T-helper 17 cell (primary cell): ENCODE results near the gene TMEM131. TPM values are rescaled to one million over a fixed set of nuclear protein-coding genes. Genes with fewer than 3 reads are reported as not detected.
"Not testable (repeated sequence)": the region's sequence is repeated elsewhere in the genome, so short reads cannot be mapped to it uniquely, and the experiment has no call there.

Source experiments
- ATAC-seq: fragments of 150-1000 bp; cut with Tn5 transposase; 2 replicates; pipeline ENCODE4 v1.10.0; 2021; ENCODE audit warnings: mild to moderate bottlenecking, moderate library complexity
- DNase-seq, 3 donors: peaks; one replicate each; pipeline versions ENCODE4 v3.0.0 to v3.0.0-alpha.2; 2020 to 2021
- H3K9me3 ChIP-seq: one replicate; pipeline ENCODE4 v1.7.0; 2013; ENCODE audit warnings: low read length, mild to moderate bottlenecking; ENCODE audit not compliant: control insufficient read depth, poor library complexity, severe bottlenecking
- H3K27ac Mint-ChIP-seq: one replicate; pipeline ENCODE4 v1.8.0; 2022; ENCODE audit warnings: mild to moderate bottlenecking, moderate library complexity, mixed read lengths
- H3K27me3 Mint-ChIP-seq: one replicate; pipeline ENCODE4 v1.8.0; 2022; ENCODE audit warnings: mixed read lengths
- H3K36me3 Mint-ChIP-seq: one replicate; pipeline ENCODE4 v1.8.0; 2022; ENCODE audit warnings: low read depth, mixed read lengths
- H3K4me1 Mint-ChIP-seq: one replicate; pipeline ENCODE4 v1.8.0; 2022; ENCODE audit warnings: mild to moderate bottlenecking, mixed read lengths
- H3K4me3 Mint-ChIP-seq: one replicate; pipeline ENCODE4 v1.8.0; 2022; ENCODE audit warnings: mild to moderate bottlenecking, moderate library complexity, mixed read lengths
- total RNA-seq, 4 donors: library from RNA in 2 of 4; stranded (reverse) in 2 of 4; gene quantifications; one replicate each; pipeline ENCODE4 v1.2.3 and lab custom pipeline; 2022 to 2026

The TMEM131 gene
- total RNA-seq, 2 donors from 2014 or later = 41.0 to 43.2 TPM

- no peaks in the 10 kb centered on the region for H3K9me3 ChIP-seq
- ATAC-seq (no peak), DNase-seq (no peak)
- Mint-ChIP-seq H3K4me1 (peaks cover 10% of the 10 kb centered on the region), H3K27me3 (no peaks in the 10 kb centered on the region), H3K27ac (no peak overlapping the region), H3K4me3 (no peak overlapping the region), H3K36me3 (peaks cover 2% of the 10 kb centered on the region)
Observed at GRCh38 chr2:97863829-97864228, 131.9 kb downstream of the TMEM131 start.

GRCh38 chr2:97861177-97861576, 134.6 kb downstream of the TMEM131 start:
- no peaks in the 10 kb centered on the region for H3K9me3 ChIP-seq
- Mint-ChIP-seq H3K4me3 (no peak overlapping the region), H3K4me1 (peaks cover 12% of the 10 kb centered on the region), H3K27me3 (no peaks in the 10 kb centered on the region), H3K36me3 (peaks cover 1% of the 10 kb centered on the region), H3K27ac (no peak overlapping the region)
- no peak for DNase-seq
- no peak for ATAC-seq

DNA sequence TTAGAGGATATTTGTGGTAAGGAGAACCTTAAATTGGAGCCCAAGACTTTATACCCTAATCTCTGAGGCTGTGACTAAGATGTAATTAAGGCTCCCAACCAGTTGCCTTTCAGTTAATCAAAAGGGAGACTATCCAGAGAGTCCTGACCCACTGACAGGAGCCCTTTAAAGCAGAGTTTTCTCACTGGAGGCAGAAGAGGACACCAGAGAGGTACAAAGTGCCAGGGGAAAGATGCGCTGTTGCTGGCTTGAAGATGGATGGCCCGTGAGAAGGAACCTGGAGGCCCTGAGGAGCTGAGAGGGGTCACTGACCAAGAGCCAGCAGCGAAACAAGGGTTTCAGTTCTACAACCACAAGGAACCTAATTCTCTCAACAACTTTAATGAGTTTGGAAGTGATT, 137.3 kb downstream of the TMEM131 start:
- Mint-ChIP-seq H3K4me3 (no peak overlapping the region), H3K27ac (no peak overlapping the region), H3K36me3 (no peaks in the 10 kb centered on the region), H3K4me1 (peaks cover 14% of the 10 kb centered on the region), H3K27me3 (no peaks in the 10 kb centered on the region)
- H3K9me3 ChIP-seq = no peaks in the 10 kb centered on the region
- no peak for ATAC-seq
- DNase-seq = no peak

DNA sequence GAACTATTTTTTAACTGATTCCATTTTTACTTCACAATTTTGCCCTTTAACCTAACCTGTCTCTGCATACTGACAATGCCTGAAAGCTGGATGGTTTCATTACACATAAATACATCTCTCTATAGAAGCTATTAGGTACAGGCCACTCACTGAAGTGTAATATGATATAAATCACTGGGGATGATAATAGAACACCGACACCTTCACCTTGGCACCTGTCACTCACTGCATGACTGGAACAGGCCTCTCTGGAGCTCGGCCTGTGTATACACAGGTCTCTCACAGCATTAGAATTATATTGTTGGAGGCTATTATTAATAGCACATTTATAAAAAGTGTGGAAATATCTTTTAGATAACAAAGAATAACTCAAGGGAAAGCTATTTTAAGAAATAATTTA, 138.2 kb downstream of the TMEM131 start:
- H3K4me1 Mint-ChIP-seq = peaks cover 16% of the 10 kb centered on the region
- no peak for DNase-seq
- H3K27ac Mint-ChIP-seq = no peak overlapping the region
- no peaks in the 10 kb centered on the region for H3K36me3 Mint-ChIP-seq
- ATAC-seq = no peak
- H3K9me3 ChIP-seq = no peaks in the 10 kb centered on the region
- H3K4me3 Mint-ChIP-seq = no peak overlapping the region
- H3K27me3 Mint-ChIP-seq = no peaks in the 10 kb centered on the region

DNA sequence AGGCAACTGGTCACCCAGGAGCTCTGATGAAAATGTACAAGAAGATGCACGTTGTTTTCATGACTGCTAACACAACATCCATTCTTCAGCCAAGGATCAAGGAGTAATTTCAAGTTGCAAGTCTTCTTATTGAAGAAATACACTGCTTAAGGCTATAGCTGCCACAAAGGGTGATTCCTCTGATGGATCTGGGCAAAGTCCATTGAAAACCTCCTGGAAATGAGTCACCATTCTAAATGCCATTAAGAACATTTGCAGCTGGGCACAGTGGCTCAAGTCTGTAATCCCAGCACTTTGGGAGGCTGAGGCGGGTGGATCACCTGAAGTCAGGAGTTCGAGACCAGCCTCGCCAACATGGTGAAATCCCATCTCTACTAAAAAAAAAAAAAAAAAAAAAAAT, 142.7 kb downstream of the TMEM131 start:
- peaks cover 29% of the 10 kb centered on the region for H3K4me1 Mint-ChIP-seq
- not testable (repeated sequence) for ATAC-seq, H3K36me3 Mint-ChIP-seq, H3K9me3 ChIP-seq, H3K27ac Mint-ChIP-seq, DNase-seq, H3K4me3 Mint-ChIP-seq, H3K27me3 Mint-ChIP-seq

DNA sequence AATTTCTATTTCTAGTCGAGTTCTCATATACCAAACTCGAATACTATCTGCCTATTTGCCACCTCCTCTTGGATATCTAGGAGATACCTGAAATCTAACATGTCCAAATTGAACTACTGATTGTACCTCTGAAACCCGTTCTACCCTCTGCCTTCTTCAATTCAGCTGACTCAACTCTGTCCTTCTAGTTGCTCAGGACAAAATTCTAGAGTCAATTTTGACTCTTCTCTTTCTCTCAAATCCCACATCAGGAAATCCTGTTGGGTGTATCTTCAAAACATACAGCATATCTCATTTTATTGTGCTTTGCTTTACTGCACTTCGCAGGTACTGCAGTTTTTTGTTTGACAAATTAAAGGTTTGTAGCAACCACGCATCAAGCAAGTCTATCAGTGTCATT, 144.6 kb downstream of the TMEM131 start:
- Mint-ChIP-seq H3K4me1 (peaks cover 28% of the 10 kb centered on the region), H3K4me3 (peak overlapping the region; percentile 26), H3K36me3 (peaks cover 2% of the 10 kb centered on the region), H3K27me3 (no peaks in the 10 kb centered on the region), H3K27ac (peak overlapping the region; percentile 59)
- no peaks in the 10 kb centered on the region for H3K9me3 ChIP-seq
- ATAC-seq (no peak), DNase-seq (no peak)

GRCh38 chr2:97849881-97850528, 145.7 kb downstream of the TMEM131 start:
- Mint-ChIP-seq H3K27ac (peak overlapping the region; percentile 39), H3K36me3 (peaks cover 2% of the 10 kb centered on the region), H3K27me3 (no peaks in the 10 kb centered on the region), H3K4me1 (peaks cover 37% of the 10 kb centered on the region), H3K4me3 (peak overlapping the region; percentile 68)
- DNase-seq (no peak), ATAC-seq (no peak)
- no peaks in the 10 kb centered on the region for H3K9me3 ChIP-seq

DNA sequence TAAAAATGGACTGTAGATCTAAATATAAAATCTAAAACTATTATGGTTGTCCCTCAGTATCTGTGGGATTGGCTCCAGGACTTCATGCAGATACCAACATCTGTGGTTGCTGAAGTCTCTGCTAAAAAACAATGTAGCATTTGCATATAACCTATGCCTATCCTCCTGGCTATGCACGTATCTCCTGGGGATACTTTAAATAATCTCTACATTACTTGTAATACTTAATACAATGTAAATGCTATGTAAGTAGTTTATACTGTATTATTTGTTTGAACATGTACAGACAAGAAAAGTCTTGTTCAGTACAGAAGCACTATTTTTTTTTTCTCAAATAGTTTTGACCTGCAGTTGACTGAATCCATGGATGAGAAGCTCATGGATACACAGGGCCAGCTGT, 147.4 kb downstream of the TMEM131 start:
- no peak for DNase-seq
- H3K4me1 Mint-ChIP-seq = peaks cover 35% of the 10 kb centered on the region
- H3K27me3 Mint-ChIP-seq = no peaks in the 10 kb centered on the region
- peak overlapping the region; percentile 30 for H3K27ac Mint-ChIP-seq
- no peak for ATAC-seq
- no peaks in the 10 kb centered on the region for H3K9me3 ChIP-seq
- H3K4me3 Mint-ChIP-seq = no peak overlapping the region
- peaks cover 2% of the 10 kb centered on the region for H3K36me3 Mint-ChIP-seq

DNA sequence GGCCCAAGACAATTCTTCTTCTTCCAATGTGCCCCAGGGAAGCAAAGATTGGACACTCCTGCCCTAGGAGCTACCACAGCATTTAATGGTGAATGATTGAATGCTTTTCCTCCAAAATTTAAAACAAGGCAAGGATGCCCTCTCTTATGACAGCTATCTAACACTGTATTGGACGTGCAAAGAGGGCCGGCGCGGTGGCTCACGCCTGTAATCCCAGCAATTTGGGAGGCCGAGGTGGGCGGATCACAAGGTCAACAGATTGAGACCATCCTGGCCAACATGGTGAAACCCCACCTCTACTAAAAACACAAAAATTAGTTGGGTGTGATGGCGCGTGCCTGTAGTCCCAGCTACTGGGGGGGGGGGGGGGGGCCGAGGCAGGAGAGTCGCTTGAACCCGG, 149.0 kb downstream of the TMEM131 start:
- not testable (repeated sequence) for H3K27ac Mint-ChIP-seq, H3K27me3 Mint-ChIP-seq, DNase-seq

DNA sequence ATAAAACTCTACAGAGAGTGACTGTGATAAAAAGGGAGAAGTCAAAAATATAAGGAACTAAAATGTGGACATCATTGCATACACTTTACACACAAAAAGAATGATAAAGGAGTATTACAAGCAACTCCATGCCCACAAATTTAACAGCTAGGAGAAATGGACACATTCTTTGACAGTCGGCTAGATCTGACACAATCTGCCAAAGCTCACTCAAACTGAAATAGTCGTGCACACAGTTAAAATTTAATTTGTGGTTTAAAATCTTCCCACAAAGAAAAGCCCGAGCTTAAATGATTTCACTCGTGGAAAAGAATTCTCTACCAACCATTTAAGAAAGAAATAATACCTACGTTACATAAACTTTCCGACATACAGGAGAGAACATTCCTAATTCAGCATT, 149.9 kb downstream of the TMEM131 start:
- Mint-ChIP-seq H3K4me3 (no peak overlapping the region), H3K27me3 (no peaks in the 10 kb centered on the region), H3K4me1 (peaks cover 23% of the 10 kb centered on the region), H3K27ac (peak overlapping the region; percentile 24), H3K36me3 (peaks cover 6% of the 10 kb centered on the region)
- DNase-seq (no peak), ATAC-seq (no peak)
- H3K9me3 ChIP-seq = no peaks in the 10 kb centered on the region

More for the DNA sequence above, 149.0 kb downstream of the TMEM131 start:
- not testable (repeated sequence) for H3K4me3 Mint-ChIP-seq, H3K36me3 Mint-ChIP-seq, ATAC-seq, H3K9me3 ChIP-seq
- H3K4me1 Mint-ChIP-seq = peaks cover 30% of the 10 kb centered on the region

GRCh38 chr2:97845133-97845532, 150.6 kb downstream of the TMEM131 start:
- ATAC-seq (no peak), DNase-seq (no peak)
- H3K9me3 ChIP-seq = no peaks in the 10 kb centered on the region
- Mint-ChIP-seq H3K4me1 (peaks cover 21% of the 10 kb centered on the region), H3K4me3 (no peak overlapping the region), H3K36me3 (peaks cover 6% of the 10 kb centered on the region), H3K27ac (peak overlapping the region; percentile 24), H3K27me3 (no peaks in the 10 kb centered on the region)

DNA sequence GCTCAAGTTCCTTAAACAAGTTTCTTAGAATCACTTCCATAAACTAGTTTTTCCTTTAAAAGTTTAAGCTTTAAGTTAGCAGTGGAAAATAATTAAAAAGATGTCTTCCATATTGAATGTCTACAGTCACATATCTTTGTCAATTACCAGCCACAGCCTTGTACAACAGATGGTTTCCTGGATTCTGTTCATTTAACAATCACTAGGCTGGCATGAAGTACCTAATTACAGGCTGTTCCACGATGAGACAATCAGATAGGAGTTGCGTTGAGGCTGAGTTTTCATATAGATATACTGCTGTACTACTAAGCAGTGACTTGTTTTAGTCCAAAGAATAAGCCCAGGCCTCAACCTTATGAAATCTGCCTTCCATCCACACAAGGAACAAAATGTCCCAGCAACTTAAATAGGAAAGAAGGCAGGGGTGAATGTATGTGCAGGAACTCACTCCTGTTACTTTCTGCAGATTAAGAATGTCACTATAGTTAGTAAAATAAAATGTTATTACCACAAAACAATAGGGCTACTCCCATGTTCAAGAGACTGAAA, 151.4 kb downstream of the TMEM131 start:
- no peaks in the 10 kb centered on the region for H3K9me3 ChIP-seq
- Mint-ChIP-seq H3K4me3 (no peak overlapping the region), H3K27me3 (no peaks in the 10 kb centered on the region), H3K27ac (no peak overlapping the region), H3K4me1 (peaks cover 17% of the 10 kb centered on the region), H3K36me3 (peaks cover 4% of the 10 kb centered on the region)
- DNase-seq (no peak), ATAC-seq (no peak)

DNA sequence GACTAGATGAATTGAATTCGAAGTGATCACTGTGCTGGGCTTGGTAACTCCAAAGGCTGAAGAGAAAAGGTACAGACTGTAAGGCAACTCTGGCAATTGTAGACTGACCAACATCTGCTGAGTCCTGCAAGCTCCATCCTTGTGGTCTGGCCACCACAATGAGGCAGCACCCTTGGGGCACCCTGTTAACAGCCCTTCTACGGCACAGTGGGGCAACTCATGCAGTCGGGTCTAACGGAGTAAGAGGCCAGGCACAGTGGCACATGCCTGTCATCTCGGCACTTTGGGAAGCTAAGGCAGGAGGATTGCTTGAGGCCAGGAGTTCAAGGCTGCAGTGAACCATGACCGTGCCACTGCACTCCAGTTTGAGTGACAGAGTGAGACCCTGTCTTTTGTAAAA, 155.6 kb downstream of the TMEM131 start:
- ATAC-seq (no peak), DNase-seq (no peak)
- no peaks in the 10 kb centered on the region for H3K9me3 ChIP-seq
- no peaks in the 10 kb centered on the region for H3K27me3 Mint-ChIP-seq
- peaks cover 4% of the 10 kb centered on the region for H3K36me3 Mint-ChIP-seq
- H3K27ac Mint-ChIP-seq = no peak overlapping the region
- peaks cover 8% of the 10 kb centered on the region for H3K4me1 Mint-ChIP-seq
- H3K4me3 Mint-ChIP-seq = no peak overlapping the region

DNA sequence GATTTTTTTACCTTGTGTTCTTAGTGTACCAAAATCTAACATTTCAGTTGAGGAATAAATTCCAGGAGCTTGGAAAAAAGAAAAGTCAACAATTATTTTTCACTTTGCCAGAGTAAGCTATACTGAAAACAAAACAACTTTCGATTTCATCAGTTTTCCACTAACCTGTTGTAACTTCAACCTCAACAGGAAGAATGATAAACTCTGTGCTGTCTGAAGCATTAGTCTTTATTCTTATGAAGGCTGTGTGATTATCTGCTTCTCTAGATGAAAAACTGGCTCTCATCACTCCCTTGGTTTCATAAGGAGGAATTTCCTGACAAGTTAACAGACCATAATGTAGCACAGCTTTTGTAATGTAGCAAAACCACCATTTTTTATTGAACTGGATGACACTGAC, 161.1 kb downstream of the TMEM131 start:
- H3K9me3 ChIP-seq = no peaks in the 10 kb centered on the region
- Mint-ChIP-seq H3K36me3 (peaks cover 2% of the 10 kb centered on the region), H3K27me3 (no peaks in the 10 kb centered on the region), H3K4me3 (no peak overlapping the region), H3K4me1 (peaks cover 5% of the 10 kb centered on the region), H3K27ac (no peak overlapping the region)
- ATAC-seq (no peak), DNase-seq (no peak)
